ENCODE data around the gene REPS2.

REPS2 gene

GRCh38 chrX:17098516-17099247 lies 152.2 kb downstream of the REPS2 start:
- no peak for DNase-seq

GRCh38 chrX:17104433-17104832 lies 158.0 kb downstream of the REPS2 start:
- DNase-seq: no peak

GRCh38 chrX:17120816-17121215 lies 174.4 kb downstream of the REPS2 start:
- DNase-seq: no peak

GRCh38 chrX:17154001-17154400 lies 207.5 kb downstream of the REPS2 start:
- DNase-seq: no peak

GRCh38 chrX:17160975-17161374 lies 214.5 kb downstream of the REPS2 start:
- DNase-seq: no peak

- no peak for DNase-seq
These were observed 215.5 kb downstream of the REPS2 start for GRCh38 chrX:17161991-17162390.

GRCh38 chrX:17164079-17164478 lies 217.6 kb downstream of the REPS2 start:
- no peak for DNase-seq

- DNase-seq: no peak
These were observed 218.5 kb downstream of the REPS2 start for GRCh38 chrX:17164941-17165340.

- DNase-seq: no peak
These were observed 221.5 kb downstream of the REPS2 start for GRCh38 chrX:17167915-17168314.

GRCh38 chrX:17170973-17171372 lies 224.5 kb downstream of the REPS2 start:
- DNase-seq: no peak

- no peak for DNase-seq
These were observed 228.2 kb downstream of the REPS2 start for GRCh38 chrX:17174671-17175070.

GRCh38 chrX:17182317-17182716 lies 235.9 kb downstream of the REPS2 start:
- no peak for DNase-seq

- DNase-seq: no peak
These were observed 237.1 kb downstream of the REPS2 start for GRCh38 chrX:17183566-17183965.

GRCh38 chrX:17185431-17185830 lies 239.0 kb downstream of the REPS2 start:
- no peak for DNase-seq

GRCh38 chrX:17187136-17187756 lies 240.8 kb downstream of the REPS2 start:
- no peak for DNase-seq

- no peak for DNase-seq
These were observed 245.6 kb downstream of the REPS2 start for GRCh38 chrX:17192106-17192505.

All from activated gamma-delta T cell treated with Interleukin-2 at 50 U/mL for 16 hours (primary cell).